Measurements from ENCODE around the gene ITGA11.

ITGA11 gene

GRCh38 chr15:68354923-68355322 lies 77.0 kb downstream of the ITGA11 start:
- no peak overlapping the region for H3K27ac Mint-ChIP-seq
- H3K4me3 Mint-ChIP-seq = no peak overlapping the region
- H3K36me3 Mint-ChIP-seq (ENCODE audit: low read depth) = peaks cover 5% of the 10 kb centered on the region
- no peak for TF ChIP-seq CTCF (IDR thresholded peaks at IDR 0.05)
- H3K9me3 Mint-ChIP-seq = peaks cover 18% of the 10 kb centered on the region
- peaks cover 36% of the 10 kb centered on the region for H3K4me1 Mint-ChIP-seq
- DNase-seq = no peak
- peaks cover 5% of the 10 kb centered on the region for H3K27me3 Mint-ChIP-seq (ENCODE audit: low read depth, poor library complexity)

GRCh38 chr15:68354268-68354667 lies 77.7 kb downstream of the ITGA11 start:
- peaks cover 5% of the 10 kb centered on the region for H3K27me3 Mint-ChIP-seq (ENCODE audit: low read depth, poor library complexity)
- H3K4me3 Mint-ChIP-seq = no peak overlapping the region
- H3K9me3 Mint-ChIP-seq = peaks cover 18% of the 10 kb centered on the region
- no peak for TF ChIP-seq CTCF (IDR thresholded peaks at IDR 0.05)
- peaks cover 33% of the 10 kb centered on the region for H3K4me1 Mint-ChIP-seq
- peaks cover 5% of the 10 kb centered on the region for H3K36me3 Mint-ChIP-seq (ENCODE audit: low read depth)
- H3K27ac Mint-ChIP-seq = peak overlapping the region; percentile 78
- DNase-seq = no peak

- Mint-ChIP-seq H3K4me1 (peaks cover 34% of the 10 kb centered on the region), H3K9me3 (peaks cover 18% of the 10 kb centered on the region), H3K27ac (peak overlapping the region; percentile 78), H3K4me3 (no peak overlapping the region), H3K36me3 (ENCODE audit: low read depth) (peaks cover 5% of the 10 kb centered on the region), H3K27me3 (ENCODE audit: low read depth, poor library complexity) (peaks cover 5% of the 10 kb centered on the region)
- no peak for TF ChIP-seq CTCF (IDR thresholded peaks at IDR 0.05)
- no peak for DNase-seq
Measured at GRCh38 chr15:68353421-68354135, 78.4 kb downstream of the ITGA11 start.

- no peak for DNase-seq
- Mint-ChIP-seq H3K4me3 (no peak overlapping the region), H3K27ac (peak overlapping the region; percentile 14), H3K9me3 (peaks cover 12% of the 10 kb centered on the region), H3K27me3 (ENCODE audit: low read depth, poor library complexity) (peaks cover 5% of the 10 kb centered on the region), H3K4me1 (peaks cover 42% of the 10 kb centered on the region), H3K36me3 (ENCODE audit: low read depth) (peaks cover 5% of the 10 kb centered on the region)
- TF ChIP-seq CTCF (IDR thresholded peaks at IDR 0.05) = no peak
Measured at GRCh38 chr15:68352401-68353062, 79.4 kb downstream of the ITGA11 start.

- Mint-ChIP-seq H3K4me1 (peaks cover 56% of the 10 kb centered on the region), H3K27ac (no peak overlapping the region), H3K36me3 (ENCODE audit: low read depth) (no peaks in the 10 kb centered on the region), H3K4me3 (no peak overlapping the region), H3K9me3 (no peaks in the 10 kb centered on the region), H3K27me3 (ENCODE audit: low read depth, poor library complexity) (peaks cover 5% of the 10 kb centered on the region)
- no peak for DNase-seq
- no peak for TF ChIP-seq CTCF (IDR thresholded peaks at IDR 0.05)
Measured at GRCh38 chr15:68349151-68349550, 82.8 kb downstream of the ITGA11 start.

All from nephron progenitor cell (in vitro differentiated cells).